Spleen (tissue), 7 donors: ENCODE data around the gene MAP2K1.

ENCODE experiments used
- POLR2A ChIP-seq, 3 donors: fragments of 450-650 bp; IDR thresholded peaks; one replicate each; pipeline ENCODE4 v1.5.1; 2017; ENCODE audit warnings: antibody characterized with exemption in 3 of 3, mild to moderate bottlenecking in 1 of 3
- POLR2AphosphoS5 ChIP-seq, 3 donors: sonication (generic); formaldehyde crosslinking; IDR thresholded peaks; one replicate each; pipeline ENCODE4 v1.5.1; 2017; ENCODE audit warnings: antibody characterized with exemption in 3 of 3
- TF ChIP-seq, protein P1 (sequence below), 11 experiments: fragments of 200-600 bp in 7 of 11; fragments of 450-650 bp in 4 of 11; sonication (generic) in 4 of 11; IDR thresholded peaks in 8 of 11; conservative IDR thresholded peaks in 3 of 11; 1 replicate in 7 of 11; 2 replicates in 4 of 11; pipeline versions ENCODE4 v1.4.0 to v1.8.0; 2016 to 2021; ENCODE audit warnings: antibody characterized with exemption in 11 of 11, inconsistent platforms in 4 of 11, mild to moderate bottlenecking in 1 of 11
- donor health status: DM: no; HTN: no; CAD: no; lungs with moderate emphysema.
- donor health status: DM: no; HTN: no; CAD: no.
- donor health status: DM: no; HTN: no; CAD: no.

DNA sequence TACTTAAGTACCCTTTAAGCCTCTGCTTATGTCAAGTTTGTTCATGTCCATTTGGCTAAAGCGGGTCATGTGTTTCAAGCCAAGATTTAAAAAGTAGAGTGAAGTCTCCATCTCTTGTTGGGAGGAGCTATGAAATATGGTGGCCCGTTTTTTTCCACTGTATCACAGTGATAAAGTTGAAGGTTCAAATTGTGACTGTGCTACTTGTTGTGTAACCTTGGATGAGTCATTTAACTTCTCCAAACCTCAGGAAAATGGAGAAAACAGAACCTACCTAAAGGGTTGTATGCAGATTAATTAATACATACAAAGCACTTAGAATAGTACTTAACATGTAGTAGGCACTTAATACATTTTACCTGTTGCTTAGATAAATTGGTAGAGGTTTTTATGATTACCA is 67.4 kb downstream of the MAP2K1 start:
- TF ChIP-seq, protein P1, sequence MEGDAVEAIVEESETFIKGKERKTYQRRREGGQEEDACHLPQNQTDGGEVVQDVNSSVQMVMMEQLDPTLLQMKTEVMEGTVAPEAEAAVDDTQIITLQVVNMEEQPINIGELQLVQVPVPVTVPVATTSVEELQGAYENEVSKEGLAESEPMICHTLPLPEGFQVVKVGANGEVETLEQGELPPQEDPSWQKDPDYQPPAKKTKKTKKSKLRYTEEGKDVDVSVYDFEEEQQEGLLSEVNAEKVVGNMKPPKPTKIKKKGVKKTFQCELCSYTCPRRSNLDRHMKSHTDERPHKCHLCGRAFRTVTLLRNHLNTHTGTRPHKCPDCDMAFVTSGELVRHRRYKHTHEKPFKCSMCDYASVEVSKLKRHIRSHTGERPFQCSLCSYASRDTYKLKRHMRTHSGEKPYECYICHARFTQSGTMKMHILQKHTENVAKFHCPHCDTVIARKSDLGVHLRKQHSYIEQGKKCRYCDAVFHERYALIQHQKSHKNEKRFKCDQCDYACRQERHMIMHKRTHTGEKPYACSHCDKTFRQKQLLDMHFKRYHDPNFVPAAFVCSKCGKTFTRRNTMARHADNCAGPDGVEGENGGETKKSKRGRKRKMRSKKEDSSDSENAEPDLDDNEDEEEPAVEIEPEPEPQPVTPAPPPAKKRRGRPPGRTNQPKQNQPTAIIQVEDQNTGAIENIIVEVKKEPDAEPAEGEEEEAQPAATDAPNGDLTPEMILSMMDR (IDR thresholded peaks at IDR 0.05 in 8 of 11, conservative IDR thresholded peaks at IDR 0.05 in 3 of 11): no peak
- TF ChIP-seq POLR2AphosphoS5 (IDR thresholded peaks at IDR 0.05) (no peak), POLR2A (IDR thresholded peaks at IDR 0.05) (no peak)
